Stomach (tissue), 9 donors: ENCODE measurements around the gene EFHD1. TPM values are rescaled to one million over a fixed set of nuclear protein-coding genes. Genes with fewer than 3 reads are reported as not detected.

Source experiments
- DNase-seq, 2 donors: peaks; one replicate each; pipeline versions ENCODE4 v3.0.0 to v3.0.0-alpha.2; 2013 to 2019
- H3K27ac ChIP-seq, 5 donors: fragments of 200-600 bp in 4 of 5; sonication (generic) in 4 of 5; one replicate each; pipeline ENCODE4 v1.5.1; 2013 to 2019; ENCODE audit warnings: mild to moderate bottlenecking in 1 of 5, moderate library complexity in 1 of 5
- H3K27me3 ChIP-seq, 3 donors: fragments of 200-600 bp; sonication (generic); one replicate each; pipeline ENCODE4 v1.5.1; 2017 to 2019; ENCODE audit warnings: mixed run types in 1 of 3
- H3K36me3 ChIP-seq, 4 donors: fragments of 200-600 bp; sonication (generic); 1 replicate in 3 of 4; 2 replicates in 1 of 4; pipeline ENCODE4 v1.5.1; 2016 to 2019
- H3K4me1 ChIP-seq, 4 donors: fragments of 200-600 bp; sonication (generic); one replicate each; pipeline ENCODE4 v1.5.1; 2016 to 2019
- H3K4me3 ChIP-seq, 4 donors: fragments of 200-600 bp; sonication (generic) in 3 of 4; one replicate each; pipeline ENCODE4 v1.5.1; 2016 to 2019; ENCODE audit warnings: mild to moderate bottlenecking in 1 of 4
- H3K9me3 ChIP-seq, 4 donors: fragments of 200-600 bp; sonication (generic); one replicate each; pipeline ENCODE4 v1.5.1; 2016 to 2019
- EP300 ChIP-seq: sonication (generic); formaldehyde crosslinking; IDR thresholded peaks from one replicate; pipeline ENCODE4 v1.6.1; 2017; ENCODE audit warnings: antibody characterized with exemption
- POLR2A ChIP-seq, 4 donors: fragments of 450-650 bp; IDR thresholded peaks; one replicate each; pipeline ENCODE4 v1.6.1; 2016; ENCODE audit warnings: antibody characterized with exemption in 4 of 4, control low read depth in 2 of 4, mild to moderate bottlenecking in 1 of 4, moderate library complexity in 1 of 4
- POLR2AphosphoS5 ChIP-seq, 3 donors: sonication (generic); formaldehyde crosslinking; IDR thresholded peaks; one replicate each; pipeline ENCODE4 v1.6.1; 2016; ENCODE audit warnings: antibody characterized with exemption in 3 of 3
- WGBS, 5 donors: extraction: QIAGEN DNeasy Blood & Tissue Kit in 3 of 5; methylation state at CpG; one replicate each; pipeline versions ENCODE4 v1.1.5 to v1.1.7; 2013 to 2018; 5-methylcytosine and 5-hydroxymethylcytosine counted together
- intact Hi-C: fragments of 100-400 bp; cut with DNase I; formaldehyde crosslinking; loops from one replicate; pipeline ENCODE4 v1.15.1; 2023; ENCODE audit warnings: low total_unique reads
- polyA plus RNA-seq, 3 donors: library from polyadenylated mRNA; stranded (reverse); fragments of 200-250 nt; gene quantifications; one replicate each; pipeline ENCODE4 v1.2.3, GENCODE V29; 2013
- total RNA-seq, 5 donors: library from RNA; depleted of rRNA; stranded (reverse); fragments of >200 nt; gene quantifications; one replicate each; pipeline versions ENCODE4 v1.1.0 to v1.2.3, GENCODE V29; 2014 to 2016
- TF ChIP-seq, protein P1 (sequence below), 7 experiments: fragments of 450-650 bp in 4 of 7; fragments of 200-600 bp in 3 of 7; sonication (generic) in 3 of 7; IDR thresholded peaks; one replicate each; pipeline ENCODE4 v1.5.1; 2016 to 2019; ENCODE audit warnings: antibody characterized with exemption in 7 of 7, control low read depth in 2 of 7, mild to moderate bottlenecking in 1 of 7
- donor health status: healthy with polysubstance abuse.
- donor health status: Bipolar disorder and iron deficiency.
- donor health status: healthy.

The EFHD1 gene
- total and polyA plus RNA-seq, 8 donors = 2.8 to 49.1 (median 7.4) TPM; not detected in 1

DNA sequence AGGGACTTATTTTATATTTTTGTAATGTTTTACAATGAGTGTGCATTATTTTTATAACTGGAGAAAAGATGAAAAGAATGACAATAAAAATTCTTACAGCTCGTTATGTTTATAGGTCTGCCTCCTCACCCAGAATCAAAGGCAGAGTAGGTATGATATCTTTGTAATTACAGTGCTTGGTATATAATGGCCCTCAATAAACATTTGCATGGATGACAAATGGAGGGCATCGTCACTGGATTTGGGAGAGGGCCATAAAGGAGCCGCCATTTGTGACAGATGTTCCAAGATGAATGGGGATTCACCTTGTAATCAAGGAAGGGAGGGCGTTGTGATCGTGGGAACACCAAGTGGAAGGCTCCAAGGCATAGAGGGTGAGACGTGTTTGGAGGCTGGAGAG lies 41.1 kb downstream of the EFHD1 start:
- H3K36me3 ChIP-seq = peaks cover 0 to 35% (median 11%) of the 10 kb centered on the region in 4 donors
- 74 to 87% (median 85%) methylated on average over 6 of the region's 6 CpGs for WGBS, 5 donors
- H3K4me1 ChIP-seq = no peaks in the 10 kb centered on the region
- no peak overlapping the region for H3K27ac ChIP-seq
- no peak overlapping the region for H3K4me3 ChIP-seq
- no peaks in the 10 kb centered on the region for H3K27me3 ChIP-seq
- intact Hi-C loops = no loop called here
- TF ChIP-seq POLR2A (IDR thresholded peaks at IDR 0.05) = no peak
- TF ChIP-seq POLR2AphosphoS5 (IDR thresholded peaks at IDR 0.05) = no peak
- no peak for TF ChIP-seq EP300
- TF ChIP-seq, protein P1, sequence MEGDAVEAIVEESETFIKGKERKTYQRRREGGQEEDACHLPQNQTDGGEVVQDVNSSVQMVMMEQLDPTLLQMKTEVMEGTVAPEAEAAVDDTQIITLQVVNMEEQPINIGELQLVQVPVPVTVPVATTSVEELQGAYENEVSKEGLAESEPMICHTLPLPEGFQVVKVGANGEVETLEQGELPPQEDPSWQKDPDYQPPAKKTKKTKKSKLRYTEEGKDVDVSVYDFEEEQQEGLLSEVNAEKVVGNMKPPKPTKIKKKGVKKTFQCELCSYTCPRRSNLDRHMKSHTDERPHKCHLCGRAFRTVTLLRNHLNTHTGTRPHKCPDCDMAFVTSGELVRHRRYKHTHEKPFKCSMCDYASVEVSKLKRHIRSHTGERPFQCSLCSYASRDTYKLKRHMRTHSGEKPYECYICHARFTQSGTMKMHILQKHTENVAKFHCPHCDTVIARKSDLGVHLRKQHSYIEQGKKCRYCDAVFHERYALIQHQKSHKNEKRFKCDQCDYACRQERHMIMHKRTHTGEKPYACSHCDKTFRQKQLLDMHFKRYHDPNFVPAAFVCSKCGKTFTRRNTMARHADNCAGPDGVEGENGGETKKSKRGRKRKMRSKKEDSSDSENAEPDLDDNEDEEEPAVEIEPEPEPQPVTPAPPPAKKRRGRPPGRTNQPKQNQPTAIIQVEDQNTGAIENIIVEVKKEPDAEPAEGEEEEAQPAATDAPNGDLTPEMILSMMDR (IDR thresholded peaks at IDR 0.05) = no peak
- DNase-seq = no peak
- H3K9me3 ChIP-seq = no peaks in the 10 kb centered on the region

DNA sequence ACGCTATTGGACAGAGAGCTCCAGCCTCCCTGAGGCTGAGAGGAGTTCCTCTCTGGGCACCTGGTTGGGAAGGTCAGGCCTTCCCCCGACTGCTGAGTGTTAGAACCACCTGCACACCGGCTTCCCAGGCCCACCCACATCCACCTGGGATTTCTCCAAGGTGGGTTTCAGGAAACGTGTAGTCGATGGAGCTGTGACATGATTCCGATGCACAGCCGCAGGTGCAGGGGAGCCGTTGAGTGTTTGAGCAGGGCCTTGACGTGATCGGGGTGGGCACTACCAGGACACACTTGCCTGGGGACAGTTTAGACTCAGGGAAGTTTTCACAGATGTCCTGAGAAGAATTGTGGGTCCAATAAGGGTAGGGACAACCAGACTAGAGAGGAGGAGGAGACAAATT lies 42.0 kb downstream of the EFHD1 start:
- peaks cover 0 to 3% (median 0%) of the 10 kb centered on the region in 4 donors for H3K4me1 ChIP-seq
- no peak overlapping the region for H3K4me3 ChIP-seq
- WGBS, 5 donors = 88 to 95% (median 93%) methylated on average over 10 of the region's 10 CpGs
- TF ChIP-seq POLR2AphosphoS5 (IDR thresholded peaks at IDR 0.05) (no peak), EP300 (no peak), POLR2A (IDR thresholded peaks at IDR 0.05) (no peak)
- TF ChIP-seq, protein P1 (IDR thresholded peaks at IDR 0.05) = no peak
- H3K27me3 ChIP-seq = no peaks in the 10 kb centered on the region
- H3K27ac ChIP-seq = no peak overlapping the region
- intact Hi-C loops = no loop called here
- no peaks in the 10 kb centered on the region for H3K9me3 ChIP-seq
- no peak for DNase-seq
- peaks cover 0 to 35% (median 11%) of the 10 kb centered on the region in 4 donors for H3K36me3 ChIP-seq

DNA sequence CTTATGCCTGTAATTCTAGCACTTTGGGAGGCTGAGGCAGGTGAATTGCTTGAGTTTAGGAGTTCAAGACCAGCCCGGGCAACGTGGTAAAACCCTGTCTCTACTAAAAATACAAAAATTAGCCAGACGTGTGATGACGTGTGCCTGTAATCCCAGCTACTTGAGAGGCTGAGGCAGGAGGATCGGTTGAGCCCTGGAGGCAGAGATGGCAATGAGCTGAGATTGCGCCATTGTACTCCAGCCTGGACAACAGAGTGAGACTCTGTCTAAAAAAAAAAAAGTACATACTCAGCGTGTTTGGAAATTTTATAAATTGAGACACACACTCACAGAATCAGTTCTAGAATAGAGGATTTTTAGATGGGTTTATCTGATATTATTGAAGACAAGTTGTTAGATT lies 46.6 kb downstream of the EFHD1 start:
- no peak for DNase-seq
- TF ChIP-seq, protein P1 (IDR thresholded peaks at IDR 0.05) = no peak
- no peaks in the 10 kb centered on the region for H3K9me3 ChIP-seq
- H3K27ac ChIP-seq = no peak overlapping the region
- peaks cover 0 to 3% (median 0%) of the 10 kb centered on the region in 4 donors for H3K4me1 ChIP-seq
- H3K4me3 ChIP-seq = no peak overlapping the region
- intact Hi-C loops = no loop called here
- H3K36me3 ChIP-seq = peaks cover 0 to 27% (median 3%) of the 10 kb centered on the region in 4 donors
- H3K27me3 ChIP-seq = no peaks in the 10 kb centered on the region
- WGBS, 5 donors = 73 to 87% (median 84%) methylated on average over 7 of the region's 7 CpGs

DNA sequence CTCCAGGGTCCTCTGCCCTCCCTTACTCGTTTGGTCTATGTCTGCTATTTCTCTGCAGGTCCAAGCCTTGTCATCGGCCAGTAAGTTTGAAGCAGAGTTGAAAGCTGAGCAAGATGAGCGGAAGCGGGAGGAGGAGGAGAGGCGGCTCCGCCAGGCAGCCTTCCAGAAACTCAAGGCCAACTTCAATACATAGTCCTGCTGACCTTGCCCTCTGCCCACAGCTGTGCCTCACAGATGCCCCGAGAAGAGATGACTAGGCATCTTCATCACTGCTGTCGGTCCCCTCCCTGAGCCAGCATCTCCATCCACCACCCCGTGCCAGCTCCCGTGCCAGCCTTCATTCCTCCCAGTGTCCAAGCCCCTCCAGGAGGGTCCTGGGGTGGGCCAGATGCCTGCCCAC lies 48.1 kb downstream of the EFHD1 start:
- H3K27me3 ChIP-seq = no peaks in the 10 kb centered on the region
- peaks cover 0 to 3% (median 0%) of the 10 kb centered on the region in 4 donors for H3K4me1 ChIP-seq
- TF ChIP-seq EP300 = no peak
- no peak for TF ChIP-seq POLR2A (IDR thresholded peaks at IDR 0.05)
- TF ChIP-seq POLR2AphosphoS5 (IDR thresholded peaks at IDR 0.05) = no peak
- TF ChIP-seq, protein P1 (IDR thresholded peaks at IDR 0.05) = no peak
- no peak for DNase-seq
- peaks cover 0 to 21% (median 3%) of the 10 kb centered on the region in 4 donors for H3K36me3 ChIP-seq
- no peaks in the 10 kb centered on the region for H3K9me3 ChIP-seq
- WGBS, 5 donors = 85 to 93% (median 90%) methylated on average over 10 of the region's 10 CpGs
- H3K4me3 ChIP-seq = no peak overlapping the region
- no peak overlapping the region for H3K27ac ChIP-seq
- intact Hi-C loops = no loop called here
